Caco-2 (cell line): ENCODE data around the gene KNOP1. TPM values are rescaled to one million over a fixed set of nuclear protein-coding genes. Genes with fewer than 3 reads are reported as not detected.

Experiments used
- BruUV-seq: library from RNA; stranded (reverse); fragments of 400-500 nt; replicated peaks from 2 replicates; lab custom pipeline; 2021; lab: Mats Ljungman, UMichigan
- CTCF ChIA-PET: fragments of 300-600 bp; sonication (Branson Sonifier 250); formaldehyde crosslinking; loops from one replicate; lab custom pipeline; 2022; ENCODE audit warnings: antibody characterized with exemption; lab: Charles Lee
- POLR2A ChIA-PET: fragments of 300-600 bp; sonication (Branson Sonifier 250); formaldehyde crosslinking; loops from one replicate; lab custom pipeline; 2022; ENCODE audit warnings: antibody characterized with exemption; lab: Charles Lee
- DNase-seq, 2 experiments: peaks; one replicate each; pipeline versions ENCODE4 v3.0.0 to v3.0.0-alpha.2; 2020 to 2022
- H3K27me3 ChIP-seq: replicated peaks from 2 replicates; pipeline ENCODE4 v1.6.0; 2011; ENCODE audit warnings: low read length; ENCODE audit not compliant: control insufficient read depth, insufficient read depth
- H3K36me3 ChIP-seq: 2 replicates; pipeline ENCODE4 v1.5.1; 2011; ENCODE audit warnings: low read length; ENCODE audit not compliant: control insufficient read depth, insufficient read depth
- H3K4me1 ChIP-seq: fragments of 250-450 bp; sonication (Bioruptor Pico); 2 replicates; pipeline ENCODE4 v1.5.1; 2020; ENCODE audit warnings: mild to moderate bottlenecking
- H3K4me3 ChIP-seq: 2 replicates; pipeline ENCODE4 v1.5.1; 2011; ENCODE audit warnings: low read depth, mild to moderate bottlenecking, control low read depth, low read length
- H3K9me3 ChIP-seq: fragments of 250-450 bp; sonication (Bioruptor Pico); 2 replicates; pipeline ENCODE4 v1.5.1; 2020; ENCODE audit warnings: mild to moderate bottlenecking, moderate library complexity
- H3K27ac Mint-ChIP-seq: one replicate; pipeline ENCODE4 v1.8.0; 2022; ENCODE audit warnings: mixed read lengths; ENCODE audit not compliant: unreplicated experiment
- H3K27me3 Mint-ChIP-seq: one replicate; pipeline ENCODE4 v1.8.0; 2022; ENCODE audit warnings: mixed read lengths; ENCODE audit not compliant: insufficient read depth, unreplicated experiment
- H3K36me3 Mint-ChIP-seq: one replicate; pipeline ENCODE4 v1.8.0; 2022; ENCODE audit warnings: mild to moderate bottlenecking, mixed read lengths; ENCODE audit not compliant: insufficient read depth, unreplicated experiment
- H3K4me1 Mint-ChIP-seq: one replicate; pipeline ENCODE4 v1.8.0; 2022; ENCODE audit warnings: low read depth, mixed read lengths; ENCODE audit not compliant: unreplicated experiment
- H3K4me3 Mint-ChIP-seq: one replicate; pipeline ENCODE4 v1.8.0; 2022; ENCODE audit warnings: mild to moderate bottlenecking, moderate library complexity, mixed read lengths; ENCODE audit not compliant: unreplicated experiment
- H3K9me3 Mint-ChIP-seq: one replicate; pipeline ENCODE4 v1.8.0; 2022; ENCODE audit warnings: mixed read lengths; ENCODE audit not compliant: unreplicated experiment
- intact Hi-C: fragments of 100-400 bp; cut with micrococcal nuclease; formaldehyde crosslinking; loops from one replicate; pipeline ENCODE4 v1.10.0; 2022; ENCODE audit not compliant: unreplicated experiment
- total RNA-seq: library from RNA; stranded (reverse); gene quantifications from 2 replicates; pipeline ENCODE4 v1.2.3, GENCODE V29; 2022
- TF ChIP-seq, protein P1 (sequence below), 2 experiments: fragments of 200-600 bp in 1 of 2; IDR thresholded peaks; 1 replicate in 1 of 2; 2 replicates in 1 of 2; pipeline versions ENCODE4 v1.5.1 to v1.8.0; 2011 to 2022; ENCODE audit warnings: antibody characterized with exemption in 1 of 2, control low read depth in 1 of 2, inconsistent platforms in 1 of 2, low read depth in 1 of 2, low read length in 1 of 2, mild to moderate bottlenecking in 1 of 2, moderate library complexity in 1 of 2; ENCODE audit not compliant: insufficient read depth in 1 of 2, severe bottlenecking in 1 of 2, unreplicated experiment in 1 of 2

Gene KNOP1
- total RNA-seq, 1 experiment from 2014 or later: 29.3 TPM

DNA sequence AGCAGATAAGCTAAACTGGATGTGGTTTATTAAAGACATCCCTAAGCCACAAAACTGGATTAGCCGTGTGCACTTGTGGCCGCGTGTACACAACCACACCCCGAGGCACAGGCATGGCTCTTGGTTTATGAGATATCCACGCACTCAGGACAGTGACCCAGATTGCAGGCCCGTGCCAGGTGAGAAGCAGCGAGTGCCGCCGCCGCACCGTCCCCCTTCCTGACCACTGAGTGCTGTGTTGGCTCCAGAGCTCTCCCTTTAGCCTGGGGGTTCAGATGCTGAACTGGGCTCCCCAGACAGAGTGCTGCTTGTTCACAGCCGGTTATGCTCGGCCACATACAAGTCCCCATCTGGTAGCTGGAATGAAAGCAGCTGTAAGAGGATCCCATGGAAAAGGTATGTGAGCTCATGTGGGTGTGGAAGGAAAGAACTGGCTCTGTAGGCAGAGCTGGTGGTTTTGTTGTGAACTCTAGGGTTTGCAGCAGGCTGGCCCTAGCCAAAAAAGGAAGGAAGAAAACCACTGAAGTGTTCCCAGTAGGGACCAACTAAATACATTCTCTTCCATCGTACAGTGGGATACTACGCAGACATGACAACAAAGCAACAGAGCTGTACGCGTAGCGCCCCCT, 29.5 kb downstream of the KNOP1 start:
- intact Hi-C loops: no loop called here
- DNase-seq: no peak
- no peaks in the 10 kb centered on the region for H3K36me3 Mint-ChIP-seq
- no TSS peak for BruUV-seq
- ChIA-PET CTCF (interaction anchor here (0.6 kb wide), 1 partner anchor 54 kb away, joined by 3 read pairs; no protein-coding TSS in a partner anchor), POLR2A (no interaction called here)
- no peaks in the 10 kb centered on the region for H3K9me3 Mint-ChIP-seq
- Histone ChIP-seq H3K4me1 (no peaks in the 10 kb centered on the region), H3K4me3 (no peak overlapping the region), H3K9me3 (no peaks in the 10 kb centered on the region), H3K27me3 (no peaks in the 10 kb centered on the region), H3K36me3 (no peaks in the 10 kb centered on the region)
- no peaks in the 10 kb centered on the region for H3K4me1 Mint-ChIP-seq
- no peaks in the 10 kb centered on the region for H3K27me3 Mint-ChIP-seq
- H3K4me3 Mint-ChIP-seq: no peak overlapping the region
- H3K27ac Mint-ChIP-seq: no peak overlapping the region
- TF ChIP-seq, protein P1, sequence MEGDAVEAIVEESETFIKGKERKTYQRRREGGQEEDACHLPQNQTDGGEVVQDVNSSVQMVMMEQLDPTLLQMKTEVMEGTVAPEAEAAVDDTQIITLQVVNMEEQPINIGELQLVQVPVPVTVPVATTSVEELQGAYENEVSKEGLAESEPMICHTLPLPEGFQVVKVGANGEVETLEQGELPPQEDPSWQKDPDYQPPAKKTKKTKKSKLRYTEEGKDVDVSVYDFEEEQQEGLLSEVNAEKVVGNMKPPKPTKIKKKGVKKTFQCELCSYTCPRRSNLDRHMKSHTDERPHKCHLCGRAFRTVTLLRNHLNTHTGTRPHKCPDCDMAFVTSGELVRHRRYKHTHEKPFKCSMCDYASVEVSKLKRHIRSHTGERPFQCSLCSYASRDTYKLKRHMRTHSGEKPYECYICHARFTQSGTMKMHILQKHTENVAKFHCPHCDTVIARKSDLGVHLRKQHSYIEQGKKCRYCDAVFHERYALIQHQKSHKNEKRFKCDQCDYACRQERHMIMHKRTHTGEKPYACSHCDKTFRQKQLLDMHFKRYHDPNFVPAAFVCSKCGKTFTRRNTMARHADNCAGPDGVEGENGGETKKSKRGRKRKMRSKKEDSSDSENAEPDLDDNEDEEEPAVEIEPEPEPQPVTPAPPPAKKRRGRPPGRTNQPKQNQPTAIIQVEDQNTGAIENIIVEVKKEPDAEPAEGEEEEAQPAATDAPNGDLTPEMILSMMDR (IDR thresholded peaks at IDR 0.05; ENCODE audit: insufficient read depth in 1 of 2, low read depth in 1 of 2, low read length in 1 of 2, severe bottlenecking in 1 of 2, unreplicated experiment in 1 of 2): no peak

DNA sequence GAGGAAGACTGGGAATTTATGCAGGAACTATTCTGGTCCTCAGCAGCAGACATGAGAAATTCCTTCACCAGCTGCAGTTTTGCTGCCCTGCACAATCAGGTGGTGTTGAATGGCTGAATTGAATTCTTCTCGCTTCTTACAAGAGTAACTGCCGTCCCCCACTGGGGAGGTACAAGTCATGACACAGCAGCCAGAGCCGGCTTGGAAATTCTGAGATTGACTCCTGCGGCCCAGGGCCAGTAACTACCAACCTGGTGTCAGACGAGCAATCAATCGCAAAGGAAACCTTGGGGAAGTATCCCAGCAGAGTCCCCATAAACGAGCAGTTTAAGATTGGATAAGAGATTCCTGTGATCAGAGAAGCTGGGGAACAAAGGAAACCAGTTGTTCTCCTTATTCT, 30.7 kb downstream of the KNOP1 start:
- no peaks in the 10 kb centered on the region for H3K27me3 ChIP-seq
- Mint-ChIP-seq H3K27me3 (no peaks in the 10 kb centered on the region), H3K27ac (no peak overlapping the region), H3K4me1 (no peaks in the 10 kb centered on the region), H3K36me3 (no peaks in the 10 kb centered on the region), H3K4me3 (no peak overlapping the region), H3K9me3 (no peaks in the 10 kb centered on the region)
- BruUV-seq: no TSS peak
- intact Hi-C loops: no loop called here
- no peak for DNase-seq
- H3K36me3 ChIP-seq: no peaks in the 10 kb centered on the region
- no peak overlapping the region for H3K4me3 ChIP-seq
- ChIA-PET CTCF (no interaction called here), POLR2A (no interaction called here)
- TF ChIP-seq, protein P1 (IDR thresholded peaks at IDR 0.05; ENCODE audit: insufficient read depth in 1 of 2, low read depth in 1 of 2, low read length in 1 of 2, severe bottlenecking in 1 of 2, unreplicated experiment in 1 of 2): no peak
- no peaks in the 10 kb centered on the region for H3K4me1 ChIP-seq
- no peaks in the 10 kb centered on the region for H3K9me3 ChIP-seq

DNA sequence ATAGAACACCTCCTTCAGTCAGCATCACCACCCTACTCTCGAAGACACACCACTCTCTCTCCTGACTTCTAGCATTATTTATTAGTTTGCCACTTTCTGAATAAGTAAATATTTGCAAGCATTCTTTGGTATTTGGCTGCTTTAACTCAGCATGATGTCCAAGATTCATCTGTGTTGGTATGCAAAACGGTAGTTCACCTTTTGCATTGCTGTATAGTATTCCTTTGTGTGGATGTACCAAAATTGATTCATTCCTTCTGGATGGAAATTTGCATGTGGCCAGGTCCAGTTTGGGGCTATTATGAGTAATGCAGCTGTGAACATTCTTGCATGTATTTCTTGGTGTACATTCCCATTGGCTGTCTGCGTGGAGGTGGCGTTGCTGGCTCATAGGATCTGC, 32.9 kb downstream of the KNOP1 start:
- H3K9me3 Mint-ChIP-seq: no peaks in the 10 kb centered on the region
- no peaks in the 10 kb centered on the region for H3K4me1 Mint-ChIP-seq
- Histone ChIP-seq H3K9me3 (no peaks in the 10 kb centered on the region), H3K36me3 (no peaks in the 10 kb centered on the region), H3K4me3 (no peak overlapping the region), H3K27me3 (no peaks in the 10 kb centered on the region), H3K4me1 (no peaks in the 10 kb centered on the region)
- TF ChIP-seq, protein P1 (IDR thresholded peaks at IDR 0.05; ENCODE audit: insufficient read depth in 1 of 2, low read depth in 1 of 2, low read length in 1 of 2, severe bottlenecking in 1 of 2, unreplicated experiment in 1 of 2): no peak
- no peaks in the 10 kb centered on the region for H3K27me3 Mint-ChIP-seq
- no peak overlapping the region for H3K27ac Mint-ChIP-seq
- H3K4me3 Mint-ChIP-seq: no peak overlapping the region
- no TSS peak for BruUV-seq
- no peak for DNase-seq
- POLR2A ChIA-PET: no interaction called here
- CTCF ChIA-PET: no interaction called here
- intact Hi-C loops: no loop called here
- H3K36me3 Mint-ChIP-seq: no peaks in the 10 kb centered on the region
